Astrocyte of the spinal cord (primary cell): ENCODE results near the gene CNNM3.

Source experiments
- DNase-seq: peaks from one replicate; pipeline ENCODE4 v3.0.0; 2011; ENCODE audit warnings: low read depth, low spot score
- H3K4me3 ChIP-seq: 2 replicates; pipeline ENCODE4 v1.5.1; 2011; ENCODE audit warnings: low read depth, mild to moderate bottlenecking, low read length, moderate library complexity
- CTCF ChIP-seq: IDR thresholded peaks from 2 replicates; pipeline ENCODE4 v1.5.1; 2012; ENCODE audit warnings: low read depth, mild to moderate bottlenecking, low read length, inconsistent platforms
- in situ Hi-C: cut with HindIII; loops from 2 replicates; pipeline ENCODE4 v1.10.0; 2017; ENCODE audit warnings: low sequenced_read_pairs

The CNNM3 gene

GRCh38 chr2:96838345-96839292, 22.6 kb downstream of the CNNM3 start:
- no peak overlapping the region for H3K4me3 ChIP-seq
- in situ Hi-C loops = no loop called here

GRCh38 chr2:96839293-96839874, 23.3 kb downstream of the CNNM3 start:
- H3K4me3 ChIP-seq = no peak overlapping the region
- no peak for DNase-seq
- in situ Hi-C loops = no loop called here
- TF ChIP-seq CTCF = no peak

More at GRCh38 chr2:96838345-96839292, 22.6 kb downstream of the CNNM3 start:
- no peak for TF ChIP-seq CTCF
- DNase-seq = no peak

- no peak for TF ChIP-seq CTCF
- DNase-seq = no peak
- in situ Hi-C loops = no loop called here
- no peak overlapping the region for H3K4me3 ChIP-seq
Measured at GRCh38 chr2:96839875-96840850, 24.1 kb downstream of the CNNM3 start.

GRCh38 chr2:96841701-96842495, 25.8 kb downstream of the CNNM3 start:
- in situ Hi-C loops = no loop called here
- H3K4me3 ChIP-seq = no peak overlapping the region
- DNase-seq = no peak
- TF ChIP-seq CTCF = no peak

GRCh38 chr2:96842600-96842999, 26.5 kb downstream of the CNNM3 start:
- TF ChIP-seq CTCF = no peak
- no peak overlapping the region for H3K4me3 ChIP-seq
- in situ Hi-C loops = no loop called here
- no peak for DNase-seq
